Right atrium auricular region (tissue), 2 donors: Measurements from ENCODE around the gene STRN3. TPM values are rescaled to one million over a fixed set of nuclear protein-coding genes. Genes with fewer than 3 reads are reported as not detected.
"Not testable (repeated sequence)": the region's sequence is repeated elsewhere in the genome, so short reads cannot be mapped to it uniquely, and the experiment has no call there.

Experiments
- DNase-seq: peaks from one replicate; pipeline ENCODE4 v3.0.0-alpha.2; 2019; ENCODE audit warnings: low spot score
- H3K27ac ChIP-seq, 2 donors: fragments of 200-600 bp; sonication (generic); 1 replicate in 1 of 2; 2 replicates in 1 of 2; pipeline ENCODE4 v1.5.1; 2016 to 2019
- H3K27me3 ChIP-seq, 2 donors: fragments of 200-600 bp; sonication (generic); one replicate each; pipeline versions ENCODE4 v1.5.1 to v1.6.0; 2017 to 2019
- H3K36me3 ChIP-seq: fragments of 200-600 bp; sonication (generic); one replicate; pipeline ENCODE4 v1.5.1; 2016
- H3K4me1 ChIP-seq, 2 donors: fragments of 200-600 bp; sonication (generic); one replicate each; pipeline versions ENCODE4 v1.5.1 to v1.6.0; 2017 to 2019
- H3K4me3 ChIP-seq, 2 donors: fragments of 200-600 bp; sonication (generic); 1 replicate in 1 of 2; 2 replicates in 1 of 2; pipeline ENCODE4 v1.5.1; 2017 to 2019; ENCODE audit warnings: mild to moderate bottlenecking in 1 of 2, moderate library complexity in 1 of 2
- H3K9me3 ChIP-seq, 2 donors: fragments of 200-600 bp; sonication (generic); one replicate each; pipeline ENCODE4 v1.5.1; 2019
- total RNA-seq, 2 donors: library from RNA; depleted of rRNA; stranded (reverse); fragments of >200 nt; gene quantifications; one replicate each; pipeline ENCODE4 v1.1.0, GENCODE V29; 2016
- TF ChIP-seq, protein P1 (sequence below), 2 donors: fragments of 200-600 bp; sonication (generic); IDR thresholded peaks; one replicate each; pipeline ENCODE4 v1.5.1; 2019; ENCODE audit warnings: antibody characterized with exemption in 2 of 2

Gene STRN3
- total RNA-seq, 2 donors from 2014 or later: 34.2 to 46.8 TPM

DNA sequence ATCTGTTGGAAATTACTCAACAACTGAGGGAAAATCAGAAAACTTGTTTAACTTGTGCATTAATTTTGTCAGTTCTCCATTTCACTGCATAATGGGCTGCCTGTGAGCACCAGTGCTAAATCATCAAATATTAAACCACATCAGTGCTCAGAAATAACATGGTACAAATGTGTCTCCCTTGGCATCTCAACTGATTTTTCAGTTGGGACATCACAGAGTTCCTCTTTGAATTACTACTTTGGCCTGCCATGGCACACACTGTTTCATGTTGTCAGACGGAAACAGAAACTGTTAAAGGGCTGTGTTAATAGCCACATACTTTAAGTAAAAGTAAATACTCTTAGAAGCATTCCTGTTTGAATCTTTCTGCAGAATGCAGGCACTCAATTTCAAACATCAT is 42.1 kb upstream of the STRN3 start:
- Histone ChIP-seq H3K36me3 (no peaks in the 10 kb centered on the region), H3K4me1 (no peaks in the 10 kb centered on the region), H3K9me3 (no peaks in the 10 kb centered on the region), H3K4me3 (no peak overlapping the region), H3K27me3 (no peaks in the 10 kb centered on the region), H3K27ac (no peak overlapping the region)
- TF ChIP-seq, protein P1, sequence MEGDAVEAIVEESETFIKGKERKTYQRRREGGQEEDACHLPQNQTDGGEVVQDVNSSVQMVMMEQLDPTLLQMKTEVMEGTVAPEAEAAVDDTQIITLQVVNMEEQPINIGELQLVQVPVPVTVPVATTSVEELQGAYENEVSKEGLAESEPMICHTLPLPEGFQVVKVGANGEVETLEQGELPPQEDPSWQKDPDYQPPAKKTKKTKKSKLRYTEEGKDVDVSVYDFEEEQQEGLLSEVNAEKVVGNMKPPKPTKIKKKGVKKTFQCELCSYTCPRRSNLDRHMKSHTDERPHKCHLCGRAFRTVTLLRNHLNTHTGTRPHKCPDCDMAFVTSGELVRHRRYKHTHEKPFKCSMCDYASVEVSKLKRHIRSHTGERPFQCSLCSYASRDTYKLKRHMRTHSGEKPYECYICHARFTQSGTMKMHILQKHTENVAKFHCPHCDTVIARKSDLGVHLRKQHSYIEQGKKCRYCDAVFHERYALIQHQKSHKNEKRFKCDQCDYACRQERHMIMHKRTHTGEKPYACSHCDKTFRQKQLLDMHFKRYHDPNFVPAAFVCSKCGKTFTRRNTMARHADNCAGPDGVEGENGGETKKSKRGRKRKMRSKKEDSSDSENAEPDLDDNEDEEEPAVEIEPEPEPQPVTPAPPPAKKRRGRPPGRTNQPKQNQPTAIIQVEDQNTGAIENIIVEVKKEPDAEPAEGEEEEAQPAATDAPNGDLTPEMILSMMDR (IDR thresholded peaks at IDR 0.05): no peak
- DNase-seq: peak; percentile 46

DNA sequence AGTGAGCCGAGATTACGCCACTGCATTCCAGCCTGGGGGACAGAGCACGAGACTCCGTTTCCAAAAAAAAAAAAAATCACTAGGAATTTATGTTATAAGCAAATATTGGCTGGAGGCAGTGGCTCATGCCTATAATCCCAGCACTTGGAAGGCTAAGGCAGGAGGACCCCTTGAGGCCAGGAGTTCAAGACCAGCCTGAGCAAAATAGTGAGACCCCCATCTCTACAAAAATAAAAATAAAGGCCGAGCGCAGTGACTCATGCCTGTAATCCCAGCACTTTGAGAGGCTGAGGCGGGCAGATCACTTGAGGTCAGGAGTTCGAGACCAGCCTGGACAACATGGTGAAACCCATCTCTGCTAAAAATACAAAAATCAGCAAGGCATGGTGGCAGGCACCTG is 36.7 kb upstream of the STRN3 start:
- DNase-seq, H3K4me3 ChIP-seq, H3K36me3 ChIP-seq, H3K9me3 ChIP-seq, H3K27ac ChIP-seq, H3K27me3 ChIP-seq, H3K4me1 ChIP-seq: not testable (repeated sequence)

DNA sequence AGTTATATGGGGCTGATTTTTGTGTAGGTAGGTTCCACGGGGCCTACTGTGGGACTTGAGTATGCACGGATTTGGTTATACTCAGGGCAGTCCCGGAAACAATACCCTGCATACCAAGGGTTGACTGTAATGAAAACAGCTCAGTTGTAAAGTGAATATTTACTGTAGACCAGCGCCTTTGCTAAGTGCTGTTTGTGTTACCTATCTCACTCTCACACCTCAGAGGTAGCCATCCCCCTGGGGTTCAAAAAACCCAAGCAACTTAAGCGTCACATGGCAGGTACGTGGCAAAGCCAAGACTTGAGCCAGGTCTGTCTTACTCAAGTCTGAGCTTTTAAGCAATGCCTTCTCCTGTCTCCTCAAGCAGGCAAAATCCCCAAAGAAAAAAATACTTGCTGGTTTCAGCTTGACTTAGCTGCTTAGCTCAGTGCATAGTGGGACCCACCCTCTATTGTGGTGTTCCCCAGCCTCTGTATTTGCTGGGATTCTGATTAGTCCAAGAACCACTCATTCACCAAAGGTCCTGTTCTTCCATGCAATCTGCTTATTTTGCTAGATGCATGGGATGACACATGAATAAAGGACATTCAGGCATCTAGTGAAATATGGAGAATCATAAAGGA is 34.2 kb upstream of the STRN3 start:
- H3K9me3 ChIP-seq: no peaks in the 10 kb centered on the region
- peak; percentile 26 for DNase-seq
- H3K36me3 ChIP-seq: no peaks in the 10 kb centered on the region
- H3K27ac ChIP-seq: no peak overlapping the region
- no peak overlapping the region for H3K4me3 ChIP-seq
- H3K27me3 ChIP-seq: no peaks in the 10 kb centered on the region
- TF ChIP-seq, protein P1 (IDR thresholded peaks at IDR 0.05): no peak
- H3K4me1 ChIP-seq: peaks cover 0 to 7% of the 10 kb centered on the region in 2 donors

DNA sequence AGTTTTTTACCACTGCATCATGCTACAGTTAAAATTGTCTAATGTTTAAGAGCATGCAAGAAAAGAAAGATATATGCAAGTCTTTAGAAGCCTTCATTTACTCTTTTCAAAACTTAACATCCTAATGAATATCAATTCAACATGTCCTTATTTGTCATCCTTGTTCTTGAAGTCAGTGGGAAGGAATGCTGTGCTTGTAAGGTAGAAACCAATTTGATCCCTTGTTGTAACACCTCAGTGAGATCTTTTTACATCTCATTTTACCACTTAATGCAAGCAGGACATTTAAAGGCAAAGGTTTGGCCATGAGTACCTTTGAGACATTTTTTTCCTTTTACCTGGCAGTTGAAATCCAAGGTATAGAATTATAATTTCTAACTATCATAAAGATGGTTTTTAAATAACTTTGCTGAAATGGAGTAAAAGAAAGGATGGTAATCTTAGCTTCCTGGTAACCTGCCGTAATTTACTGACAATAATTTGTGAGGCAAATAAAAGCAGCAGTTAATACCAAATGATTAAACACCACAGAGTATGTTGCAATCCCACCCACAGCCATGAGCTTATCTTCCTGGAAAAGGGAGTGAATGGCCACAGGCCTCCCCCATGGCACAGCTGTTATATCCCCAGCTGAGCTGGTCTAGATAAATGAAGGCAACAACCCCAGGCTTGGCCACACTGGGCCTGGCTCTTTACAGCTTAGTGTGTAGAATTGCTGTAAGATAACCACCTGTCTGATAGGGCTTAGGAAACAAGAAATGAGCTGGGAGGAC is 33.2 kb upstream of the STRN3 start:
- Histone ChIP-seq H3K27ac (no peak overlapping the region), H3K4me1 (peaks cover 0 to 7% of the 10 kb centered on the region in 2 donors), H3K4me3 (no peak overlapping the region), H3K36me3 (no peaks in the 10 kb centered on the region), H3K9me3 (no peaks in the 10 kb centered on the region), H3K27me3 (no peaks in the 10 kb centered on the region)
- TF ChIP-seq, protein P1 (IDR thresholded peaks at IDR 0.05): no peak
- DNase-seq: peak; percentile 64

DNA sequence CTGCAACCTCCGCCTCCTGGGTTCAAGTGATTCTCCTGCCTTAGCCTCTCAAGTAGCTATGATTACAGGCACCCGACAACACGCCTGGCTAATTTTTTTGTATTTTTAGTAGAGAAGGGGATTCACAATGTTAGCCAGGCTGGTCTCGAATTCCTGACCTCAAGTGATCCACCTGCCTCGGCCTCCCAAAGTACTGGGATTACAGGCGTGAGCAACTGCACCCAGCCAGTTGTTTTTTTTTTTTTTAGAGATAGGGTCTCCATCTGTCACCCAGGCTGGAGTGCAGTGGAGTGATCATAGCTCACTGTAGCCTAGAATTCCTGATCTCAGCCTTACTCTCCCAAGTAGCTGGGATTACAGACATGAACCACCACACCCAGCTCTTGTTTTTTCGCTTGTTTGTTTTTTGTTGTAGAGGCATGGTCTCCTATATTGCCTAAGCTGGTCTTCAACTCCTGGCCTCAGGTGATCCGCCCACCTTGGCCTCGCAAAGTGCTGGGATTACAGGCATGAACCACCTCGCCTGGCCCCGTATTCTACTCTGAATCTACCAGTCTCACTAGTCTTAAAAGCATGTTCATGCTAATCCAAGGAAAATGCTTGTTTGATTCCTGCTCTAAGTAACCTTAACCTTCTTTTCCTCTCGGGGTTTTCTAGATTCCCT is 31.7 kb upstream of the STRN3 start:
- H3K36me3 ChIP-seq: no peaks in the 10 kb centered on the region
- no peaks in the 10 kb centered on the region for H3K27me3 ChIP-seq
- H3K27ac ChIP-seq: no peak overlapping the region
- peaks cover 0 to 15% of the 10 kb centered on the region in 2 donors for H3K4me1 ChIP-seq
- DNase-seq: no peak
- H3K4me3 ChIP-seq: no peak overlapping the region
- TF ChIP-seq, protein P1 (IDR thresholded peaks at IDR 0.05): no peak
- H3K9me3 ChIP-seq: no peaks in the 10 kb centered on the region

DNA sequence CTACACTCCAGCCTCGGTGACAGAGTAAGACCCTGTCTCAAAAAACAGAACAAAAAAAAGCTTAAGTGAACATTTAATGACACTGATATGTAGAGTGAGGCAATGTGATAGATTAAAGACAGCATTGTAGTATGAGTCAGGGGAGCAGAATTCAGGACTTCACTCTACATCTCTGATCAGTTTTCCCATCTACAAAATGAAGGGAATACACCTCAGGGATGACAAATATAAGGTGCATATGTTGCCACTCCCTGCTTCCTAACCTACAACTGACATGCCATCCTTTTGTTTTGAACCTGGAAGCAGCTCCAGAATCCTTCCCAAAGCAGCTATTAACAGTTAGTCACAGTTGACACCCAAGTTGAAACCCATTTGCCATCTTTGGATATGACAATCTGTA is 30.9 kb upstream of the STRN3 start:
- Histone ChIP-seq H3K36me3 (no peaks in the 10 kb centered on the region), H3K4me1 (peaks cover 0 to 15% of the 10 kb centered on the region in 2 donors), H3K27me3 (no peaks in the 10 kb centered on the region), H3K9me3 (no peaks in the 10 kb centered on the region), H3K4me3 (no peak overlapping the region), H3K27ac (no peak overlapping the region)
- TF ChIP-seq, protein P1 (IDR thresholded peaks at IDR 0.05): no peak
- DNase-seq: no peak

DNA sequence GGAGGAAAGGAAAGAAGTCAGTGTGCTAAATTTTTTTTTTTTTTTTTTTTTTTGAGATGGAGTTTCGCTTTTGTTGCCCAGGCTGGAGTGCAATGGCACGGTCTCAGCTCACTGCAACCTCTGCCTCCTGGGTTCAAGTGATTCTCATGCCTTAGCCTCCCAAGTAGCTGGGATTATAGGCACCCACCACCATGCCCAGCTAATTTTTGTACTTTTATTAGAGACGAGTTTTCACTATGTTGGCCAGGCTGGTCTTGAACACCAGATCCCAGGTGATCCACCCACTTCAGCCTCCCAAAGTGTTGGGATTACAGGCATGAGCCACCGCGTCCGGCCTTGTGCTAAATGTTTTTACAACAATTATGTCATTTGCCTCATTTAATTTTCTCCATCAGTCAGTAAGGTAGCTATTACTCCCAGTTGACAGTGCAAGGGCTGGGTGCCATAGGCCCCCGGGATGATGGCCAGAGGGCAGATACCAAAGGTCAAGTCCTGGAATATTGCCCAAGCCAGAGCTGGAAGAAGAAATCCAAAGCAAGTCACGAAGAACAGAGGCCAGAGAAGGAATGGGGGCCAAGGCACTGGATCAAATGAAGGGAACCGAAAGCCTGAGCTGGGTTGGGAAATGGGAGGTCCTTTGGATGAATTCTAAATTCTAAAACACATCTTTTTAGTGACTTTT is 26.9 kb upstream of the STRN3 start:
- DNase-seq: peak; percentile 84
- H3K27me3 ChIP-seq, H3K36me3 ChIP-seq, H3K4me3 ChIP-seq, H3K9me3 ChIP-seq: not testable (repeated sequence)
- H3K4me1 ChIP-seq: peaks cover 0 to 17% of the 10 kb centered on the region in 2 donors
- H3K27ac ChIP-seq: peak overlapping the region in 1 of 2 donors; percentile 0
